Activated CD4-positive, alpha-beta T cell treated with anti-CD3 and anti-CD28 coated beads for 36 hours (primary cell): ENCODE measurements around the gene INPP5A. TPM values are rescaled to one million over a fixed set of nuclear protein-coding genes. Genes with fewer than 3 reads are reported as not detected.
"Not testable (repeated sequence)": the region's sequence is repeated elsewhere in the genome, so short reads cannot be mapped to it uniquely, and the experiment has no call there.

Source experiments
- ATAC-seq: fragments of 200-7000 bp; cut with Tn5 transposase; one replicate; pipeline ENCODE4 v1.10.0; 2021; ENCODE audit warnings: mild to moderate bottlenecking, moderate library complexity
- CTCF ChIA-PET: fragments of 350-600 bp; sonication (Branson Sonifier 250); formaldehyde crosslinking; loops from one replicate; lab custom pipeline; 2021; ENCODE audit warnings: antibody characterized with exemption; lab: Charles Lee
- POLR2A ChIA-PET: fragments of 350-600 bp; sonication (Branson Sonifier 250); formaldehyde crosslinking; loops from one replicate; lab custom pipeline; 2021; ENCODE audit warnings: antibody characterized with exemption, inconsistent platforms; lab: Charles Lee
- DNase-seq: peaks from one replicate; pipeline ENCODE4 v3.0.0-alpha.2; 2020
- H3K27ac Mint-ChIP-seq: one replicate; pipeline ENCODE4 v1.8.0; 2021; ENCODE audit warnings: mixed read lengths
- H3K27me3 Mint-ChIP-seq: one replicate; pipeline ENCODE4 v1.8.0; 2021; ENCODE audit warnings: mixed read lengths
- H3K36me3 Mint-ChIP-seq: one replicate; pipeline ENCODE4 v1.8.0; 2021; ENCODE audit warnings: low read depth, mixed read lengths
- H3K4me1 Mint-ChIP-seq: one replicate; pipeline ENCODE4 v1.8.0; 2021; ENCODE audit warnings: mixed read lengths
- H3K4me3 Mint-ChIP-seq: one replicate; pipeline ENCODE4 v1.8.0; 2021; ENCODE audit warnings: mild to moderate bottlenecking, moderate library complexity, mixed read lengths
- H3K9me3 Mint-ChIP-seq: one replicate; pipeline ENCODE4 v1.8.0; 2021; ENCODE audit warnings: low read depth, mixed read lengths
- intact Hi-C, 2 experiments: fragments of 100-400 bp; cut with DNase I in 1 of 2; cut with micrococcal nuclease in 1 of 2; formaldehyde crosslinking; loops; one replicate each; pipeline versions ENCODE4 v1.14.2 to v1.15.1; 2022 to 2024; cut with DNase I, micrococcal nuclease
- total RNA-seq, 2 experiments: library from RNA; stranded (reverse); gene quantifications; one replicate each; pipeline ENCODE4 v1.2.3, GENCODE V29; 2021

Gene INPP5A
- total RNA-seq, 2 experiments from 2014 or later: 8.1 to 9.3 TPM

DNA sequence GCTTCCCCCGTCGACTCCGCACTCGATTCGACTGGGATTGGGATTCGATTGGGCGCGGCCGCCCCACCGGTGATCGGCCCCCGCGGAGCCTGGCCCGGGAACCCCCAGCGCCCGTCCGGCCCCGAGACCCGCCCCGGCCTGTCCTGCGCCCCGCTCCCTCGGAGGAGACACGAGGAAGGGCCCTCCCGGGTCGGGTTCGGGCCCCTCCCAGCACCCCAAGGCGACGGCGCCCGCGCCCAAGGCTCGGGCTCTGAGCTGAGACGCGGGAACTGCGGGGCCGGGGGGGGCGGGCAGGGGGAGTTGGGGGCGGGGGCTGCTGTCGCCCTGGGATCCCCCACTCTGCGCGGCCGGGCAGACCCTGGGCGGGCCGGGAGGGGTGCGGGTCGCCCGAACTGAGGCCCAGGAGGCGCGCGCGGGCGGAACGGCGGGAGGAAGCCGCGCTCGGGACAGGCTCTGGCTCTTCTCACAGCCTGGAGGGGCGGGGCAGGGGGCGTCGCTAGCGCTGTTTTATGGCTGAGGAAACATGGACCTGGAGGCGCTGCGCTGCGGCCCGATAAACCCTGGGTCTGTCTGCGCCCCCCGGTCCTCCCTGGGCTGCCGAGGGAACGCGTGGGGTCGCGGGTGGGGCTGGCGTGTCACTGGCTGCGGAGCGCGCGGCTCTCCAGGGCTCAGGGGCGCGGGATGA is 250.1 kb downstream of the INPP5A start:
- Mint-ChIP-seq H3K36me3 (peaks cover 3% of the 10 kb centered on the region), H3K27me3 (peaks cover 17% of the 10 kb centered on the region), H3K4me3 (no peak overlapping the region), H3K9me3 (no peaks in the 10 kb centered on the region), H3K4me1 (no peaks in the 10 kb centered on the region), H3K27ac (no peak overlapping the region)
- ATAC-seq (no peak), DNase-seq (peak; percentile 49)
- ChIA-PET POLR2A (no interaction called here), CTCF (no interaction called here)
- intact Hi-C loops: loop anchor here (2.0 to 10.0 kb wide), 3 partner anchors 133 to 447 kb away; partner anchors contain the start of genes UTF1 (in 1 of the 2) and VENTX (in 1 of the 2)

DNA sequence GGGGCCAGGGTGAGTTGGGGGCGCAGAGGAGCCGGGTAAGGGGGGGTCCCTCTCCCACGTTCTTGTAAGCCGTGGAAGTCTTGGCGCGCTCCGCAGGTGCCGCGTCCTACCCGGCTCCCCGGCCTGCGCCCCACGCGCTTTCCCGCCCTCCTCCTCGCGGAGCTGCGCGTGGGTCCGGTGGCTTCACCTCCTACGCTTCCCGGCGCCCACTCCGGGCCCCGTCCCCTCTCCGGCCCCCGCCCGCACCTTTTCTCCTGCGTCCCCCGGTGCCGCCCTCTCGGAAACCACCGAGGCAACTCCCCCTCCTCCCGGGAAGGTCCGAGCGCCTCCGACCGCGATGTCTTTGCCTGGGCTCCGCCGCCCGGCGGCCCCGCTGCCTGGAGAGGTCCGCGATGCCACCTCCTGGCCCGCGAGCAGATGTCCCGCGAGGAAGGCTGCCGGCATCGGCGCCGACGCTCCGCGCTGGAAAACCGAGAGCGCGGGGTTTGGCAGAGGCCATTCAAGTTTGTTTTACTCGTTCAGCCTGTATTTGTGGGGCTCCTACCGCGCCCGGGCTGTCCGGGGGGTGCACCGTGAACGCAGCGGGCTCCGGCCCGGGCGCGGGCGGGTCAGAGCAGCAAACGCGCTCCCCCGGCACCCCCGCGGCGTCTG is 250.7 kb downstream of the INPP5A start:
- ChIA-PET CTCF (no interaction called here), POLR2A (no interaction called here)
- no peaks in the 10 kb centered on the region for H3K4me1 Mint-ChIP-seq
- intact Hi-C loops: loop anchor here (10.0 kb wide), 2 partner anchors 134 to 446 kb away; partner anchors contain the start of genes UTF1 (in 1 of the 2) and VENTX (in 1 of the 2)
- peaks cover 17% of the 10 kb centered on the region for H3K27me3 Mint-ChIP-seq
- no peaks in the 10 kb centered on the region for H3K9me3 Mint-ChIP-seq
- ATAC-seq: no peak
- peaks cover 2% of the 10 kb centered on the region for H3K36me3 Mint-ChIP-seq
- no peak overlapping the region for H3K27ac Mint-ChIP-seq
- H3K4me3 Mint-ChIP-seq: no peak overlapping the region
- peak; percentile 26 for DNase-seq

DNA sequence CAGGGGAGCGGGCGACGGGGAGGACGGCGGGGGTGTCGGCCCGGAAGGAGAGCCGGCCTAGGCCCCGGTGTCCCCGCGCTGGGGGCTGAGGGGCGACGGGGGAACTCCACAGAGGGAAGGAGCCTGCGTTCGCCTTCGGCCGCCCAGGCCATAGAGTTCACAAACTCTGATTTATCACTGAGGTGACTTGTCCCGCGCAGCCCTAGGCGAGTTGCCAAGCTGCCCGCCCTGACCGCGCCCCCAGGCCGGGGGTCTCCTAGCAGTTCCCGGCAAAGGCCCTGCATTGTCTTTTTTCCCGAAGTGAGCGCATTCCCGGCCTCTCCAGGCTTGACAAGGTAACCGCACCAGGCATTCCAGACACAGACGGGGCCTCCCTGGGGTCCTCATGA is 251.2 kb downstream of the INPP5A start:
- ChIA-PET POLR2A (no interaction called here), CTCF (no interaction called here)
- H3K27me3 Mint-ChIP-seq: peaks cover 13% of the 10 kb centered on the region
- no peaks in the 10 kb centered on the region for H3K9me3 Mint-ChIP-seq
- H3K27ac Mint-ChIP-seq: no peak overlapping the region
- H3K4me1 Mint-ChIP-seq: no peaks in the 10 kb centered on the region
- DNase-seq: no peak
- H3K4me3 Mint-ChIP-seq: no peak overlapping the region
- intact Hi-C loops: loop anchor here (10.0 kb wide), 2 partner anchors 134 to 446 kb away; partner anchors contain the start of genes UTF1 (in 1 of the 2) and VENTX (in 1 of the 2)
- no peak for ATAC-seq
- no peaks in the 10 kb centered on the region for H3K36me3 Mint-ChIP-seq

DNA sequence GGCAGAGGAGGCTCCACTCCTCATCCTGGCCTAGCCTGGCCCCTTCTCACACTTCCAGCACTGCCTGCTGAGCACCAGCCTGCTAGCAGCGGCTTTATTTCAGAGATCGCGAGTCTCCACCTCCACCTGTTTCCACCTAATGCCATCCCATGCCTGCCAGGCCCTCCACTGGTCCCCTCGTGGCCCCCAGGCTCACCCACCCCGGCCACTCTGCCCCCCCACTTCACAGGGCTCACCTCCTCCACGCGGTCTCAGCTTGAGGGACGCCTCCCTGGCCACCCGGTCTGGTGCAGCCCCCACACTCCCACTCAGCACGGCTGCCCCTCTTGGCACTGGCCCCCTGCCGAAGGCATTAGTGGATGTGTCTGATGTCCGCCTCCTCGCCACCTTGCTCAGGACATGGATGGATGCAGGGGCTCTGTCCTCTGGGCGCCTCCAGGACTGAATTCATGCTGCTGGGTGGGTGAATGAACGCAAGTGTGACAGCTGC is 252.1 kb downstream of the INPP5A start:
- Mint-ChIP-seq H3K27me3 (peaks cover 11% of the 10 kb centered on the region), H3K27ac (no peak overlapping the region), H3K9me3 (no peaks in the 10 kb centered on the region), H3K4me1 (no peaks in the 10 kb centered on the region), H3K36me3 (no peaks in the 10 kb centered on the region), H3K4me3 (no peak overlapping the region)
- intact Hi-C loops: loop anchor here (10.0 kb wide), 2 partner anchors 135 to 445 kb away; partner anchors contain the start of genes UTF1 (in 1 of the 2) and VENTX (in 1 of the 2)
- no peak for DNase-seq
- ATAC-seq: no peak
- POLR2A ChIA-PET: no interaction called here
- CTCF ChIA-PET: interaction anchor here (0.9 kb wide), 1 partner anchor 135 kb away, joined by 4 read pairs; no protein-coding TSS in a partner anchor

DNA sequence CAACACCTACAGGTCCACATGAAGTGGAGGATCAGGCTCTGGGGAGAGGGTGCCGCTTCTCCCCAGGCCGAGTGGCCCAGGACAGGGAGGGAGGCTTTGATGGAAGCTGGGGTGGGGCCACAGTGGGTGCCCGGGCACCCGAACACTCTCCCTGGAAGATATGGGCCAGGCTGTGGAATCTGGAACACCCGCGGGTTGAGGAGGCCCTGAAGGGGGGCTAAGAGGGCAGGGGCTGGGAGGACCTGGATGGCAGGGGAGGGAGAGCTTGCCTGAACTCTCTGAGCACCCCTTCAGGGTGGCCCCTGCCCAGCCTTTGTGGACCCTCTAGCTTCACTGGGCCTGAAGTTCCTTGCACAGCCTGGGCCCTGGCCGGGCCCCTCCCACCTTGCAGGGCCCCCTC is 252.9 kb downstream of the INPP5A start:
- ATAC-seq: no peak
- no peak for DNase-seq
- POLR2A ChIA-PET: no interaction called here
- intact Hi-C loops: no loop called here
- H3K4me3 Mint-ChIP-seq: no peak overlapping the region
- H3K4me1 Mint-ChIP-seq: no peaks in the 10 kb centered on the region
- H3K27ac Mint-ChIP-seq: no peak overlapping the region
- no peaks in the 10 kb centered on the region for H3K36me3 Mint-ChIP-seq
- no peaks in the 10 kb centered on the region for H3K9me3 Mint-ChIP-seq
- CTCF ChIA-PET: interaction anchor here (0.9 kb wide), 1 partner anchor 135 kb away, joined by 4 read pairs; no protein-coding TSS in a partner anchor
- peaks cover 11% of the 10 kb centered on the region for H3K27me3 Mint-ChIP-seq

DNA sequence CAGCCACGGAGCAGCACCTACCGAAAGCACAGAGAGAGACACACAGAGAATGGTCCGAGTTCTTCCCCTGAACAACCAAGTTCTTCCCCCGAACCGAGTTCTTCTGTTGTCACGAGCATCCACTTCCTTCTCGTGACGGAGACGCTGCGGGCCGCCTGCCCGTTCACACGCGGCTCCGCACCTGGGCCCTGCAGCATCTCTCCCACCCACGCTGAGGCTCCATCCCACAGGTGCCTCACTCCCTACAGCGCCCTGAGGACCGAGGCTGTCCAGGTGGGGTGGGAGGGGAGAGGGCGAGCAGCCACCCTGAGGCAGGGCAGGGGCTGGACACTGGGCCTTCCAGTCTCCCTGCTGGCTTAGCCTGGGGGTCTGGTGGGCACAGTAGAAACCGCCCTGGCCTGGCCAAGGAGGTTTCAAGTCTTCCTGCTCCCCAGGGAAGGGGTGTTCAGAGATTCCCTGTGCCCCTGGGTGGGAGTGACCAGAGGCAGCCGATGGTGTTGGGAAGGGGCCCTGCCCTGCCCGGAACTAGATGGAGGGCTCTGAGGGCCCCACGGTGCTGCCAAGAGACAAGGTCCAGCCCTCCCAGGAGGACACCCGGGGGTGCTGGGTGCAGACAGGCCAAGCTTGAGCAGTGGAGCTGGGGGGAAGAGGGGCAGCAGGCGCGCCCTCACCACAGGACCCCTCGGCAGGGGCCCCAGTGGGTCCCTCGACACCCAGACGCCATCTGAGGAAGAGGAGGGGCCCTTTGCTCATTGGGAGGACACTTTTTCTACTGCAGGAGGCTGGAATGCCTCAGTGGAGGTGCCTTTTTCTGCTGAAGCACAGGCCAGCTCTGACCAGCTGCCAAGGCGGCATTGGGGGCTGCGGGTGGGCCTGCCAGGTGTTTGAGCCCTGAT is 253.6 kb downstream of the INPP5A start:
- Mint-ChIP-seq H3K27ac (no peak overlapping the region), H3K27me3 (peaks cover 11% of the 10 kb centered on the region), H3K4me3 (no peak overlapping the region), H3K9me3 (no peaks in the 10 kb centered on the region), H3K4me1 (no peaks in the 10 kb centered on the region), H3K36me3 (no peaks in the 10 kb centered on the region)
- DNase-seq (no peak), ATAC-seq (no peak)
- ChIA-PET CTCF (no interaction called here), POLR2A (no interaction called here)
- intact Hi-C loops: no loop called here

DNA sequence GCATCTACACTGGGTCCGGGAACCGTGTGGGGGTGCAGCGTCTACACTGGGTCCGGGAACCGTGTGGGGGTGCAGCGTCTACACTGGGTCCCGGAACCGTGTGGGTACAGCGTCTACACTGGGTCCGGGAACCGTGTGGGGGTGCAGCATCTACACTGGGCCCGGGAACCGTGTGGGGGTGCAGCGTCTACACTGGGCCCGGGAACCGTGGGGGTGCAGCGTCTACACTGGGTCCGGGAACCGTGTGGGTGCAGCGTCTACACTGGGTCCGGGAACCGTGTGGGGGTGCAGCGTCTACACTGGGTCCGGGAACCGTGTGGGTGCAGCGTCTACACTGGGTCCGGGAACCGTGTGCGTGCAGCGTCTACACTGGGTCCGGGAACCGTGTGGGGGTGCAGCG is 254.5 kb downstream of the INPP5A start:
- H3K4me3 Mint-ChIP-seq, H3K4me1 Mint-ChIP-seq, ATAC-seq, DNase-seq, CTCF ChIA-PET, H3K27ac Mint-ChIP-seq, intact Hi-C loops, H3K9me3 Mint-ChIP-seq, H3K36me3 Mint-ChIP-seq, POLR2A ChIA-PET: not testable (repeated sequence)
- H3K27me3 Mint-ChIP-seq: peaks cover 11% of the 10 kb centered on the region

DNA sequence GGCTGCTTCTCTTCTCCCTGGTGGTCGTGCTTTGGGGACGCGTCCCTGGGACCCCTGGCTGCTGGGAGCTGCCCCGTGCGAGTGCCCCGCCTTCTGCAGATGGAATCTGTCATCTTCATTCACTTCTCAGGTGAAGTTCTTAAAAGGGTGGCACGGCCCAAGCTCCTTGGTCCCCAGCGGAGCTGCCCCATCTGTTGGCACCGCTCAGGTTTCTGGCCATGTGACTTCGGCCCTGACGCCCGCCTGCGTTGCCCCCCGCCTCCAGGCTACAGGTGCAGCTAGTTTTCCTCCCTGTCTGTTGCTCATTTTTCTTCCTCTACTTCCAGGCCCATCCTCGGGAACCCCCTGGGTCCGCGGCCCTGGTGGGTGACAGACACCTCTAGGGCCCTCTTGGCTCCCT is 255.2 kb downstream of the INPP5A start:
- intact Hi-C loops: no loop called here
- CTCF ChIA-PET: no interaction called here
- H3K4me1 Mint-ChIP-seq: no peaks in the 10 kb centered on the region
- no peaks in the 10 kb centered on the region for H3K36me3 Mint-ChIP-seq
- peaks cover 11% of the 10 kb centered on the region for H3K27me3 Mint-ChIP-seq
- no peak for ATAC-seq
- no peaks in the 10 kb centered on the region for H3K9me3 Mint-ChIP-seq
- POLR2A ChIA-PET: no interaction called here
- no peak overlapping the region for H3K27ac Mint-ChIP-seq
- no peak for DNase-seq
- no peak overlapping the region for H3K4me3 Mint-ChIP-seq

DNA sequence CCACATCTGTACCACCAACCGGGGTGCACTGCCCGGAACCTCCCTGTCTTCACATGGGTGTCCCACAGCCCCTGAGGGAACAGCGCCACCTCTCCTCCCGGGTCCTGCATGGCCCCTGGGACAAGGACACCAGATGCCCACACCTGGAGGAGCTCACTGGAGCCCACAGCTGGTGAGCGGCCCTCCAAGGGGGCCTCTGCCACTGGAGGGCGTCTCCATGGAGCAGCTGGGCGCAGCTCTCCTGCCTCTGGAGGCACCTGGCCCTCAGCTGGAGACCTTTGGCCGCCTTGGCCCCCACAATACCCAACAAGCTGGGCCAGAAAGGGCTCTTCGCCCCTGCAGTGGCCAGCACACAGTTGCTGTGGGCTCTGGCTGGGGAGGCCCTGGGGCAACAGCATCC is 255.6 kb downstream of the INPP5A start:
- no peak overlapping the region for H3K4me3 Mint-ChIP-seq
- no peaks in the 10 kb centered on the region for H3K4me1 Mint-ChIP-seq
- ChIA-PET POLR2A (no interaction called here), CTCF (no interaction called here)
- H3K36me3 Mint-ChIP-seq: no peaks in the 10 kb centered on the region
- no peak for ATAC-seq
- no peak for DNase-seq
- H3K27me3 Mint-ChIP-seq: peaks cover 11% of the 10 kb centered on the region
- intact Hi-C loops: no loop called here
- no peak overlapping the region for H3K27ac Mint-ChIP-seq
- no peaks in the 10 kb centered on the region for H3K9me3 Mint-ChIP-seq

DNA sequence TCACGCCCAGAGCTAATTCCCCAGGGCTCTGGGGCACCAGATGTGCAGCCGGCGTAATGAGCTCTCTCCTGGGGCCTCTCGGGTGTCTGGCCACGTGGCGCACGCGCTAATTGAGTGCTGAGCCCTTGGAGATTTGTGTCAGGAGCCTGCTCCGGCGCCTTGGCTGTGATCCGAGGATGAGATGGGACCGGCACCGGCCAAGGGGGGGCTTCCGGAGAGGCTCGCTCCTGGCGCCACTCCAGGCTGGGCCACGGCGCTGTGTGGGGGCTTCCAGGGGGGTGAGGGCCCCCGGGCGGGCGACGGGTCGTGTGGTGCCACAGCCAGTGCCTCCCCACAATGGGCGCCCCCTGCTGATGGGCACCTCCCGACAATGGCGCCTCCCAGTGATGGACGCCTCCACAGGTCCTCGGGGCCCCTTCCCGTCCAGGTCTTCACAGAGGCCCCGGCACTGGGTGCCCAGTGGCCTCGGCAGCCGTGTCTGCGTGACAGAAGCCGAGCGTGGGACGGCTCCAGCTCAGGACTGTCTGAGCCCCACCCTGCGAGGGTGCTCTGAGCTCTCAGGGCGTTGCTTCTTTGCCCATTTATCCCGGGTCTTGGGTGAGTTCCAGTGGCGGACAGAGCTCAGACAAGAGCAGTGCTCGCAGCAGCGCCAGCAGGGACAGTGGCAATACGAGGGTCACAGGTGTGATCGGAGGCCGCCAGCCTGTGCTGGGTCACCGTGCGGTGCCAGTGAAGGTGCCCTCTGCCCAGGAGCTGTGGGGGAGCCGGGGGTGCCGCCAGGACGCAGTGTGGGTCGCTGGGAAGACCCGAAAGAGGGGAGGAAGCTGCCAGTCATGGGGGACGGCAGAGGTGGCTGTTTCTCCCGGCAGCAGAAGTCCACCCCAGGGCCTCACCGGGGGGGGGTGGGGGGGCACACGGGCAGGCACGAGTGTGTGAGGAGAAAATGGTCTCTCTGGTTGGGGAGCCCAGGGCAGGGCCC is 256.6 kb downstream of the INPP5A start:
- Mint-ChIP-seq H3K4me3 (no peak overlapping the region), H3K27ac (no peak overlapping the region), H3K4me1 (no peaks in the 10 kb centered on the region), H3K9me3 (no peaks in the 10 kb centered on the region), H3K36me3 (no peaks in the 10 kb centered on the region), H3K27me3 (peaks cover 8% of the 10 kb centered on the region)
- no peak for DNase-seq
- POLR2A ChIA-PET: no interaction called here
- intact Hi-C loops: loop anchor here in 1 of 2 experiments (1.0 kb wide), 1 partner anchor 140 kb away; no protein-coding TSS in a partner anchor
- CTCF ChIA-PET: no interaction called here
- no peak for ATAC-seq
